ENCODE measurements around the gene ACD. TPM values are rescaled to one million over a fixed set of nuclear protein-coding genes. Genes with fewer than 3 reads are reported as not detected.

ACD gene
- total RNA-seq, 4 donors from 2014 or later, result 17.8 to 33.4 (median 29.8) TPM

GRCh38 chr16:67662653-67663010 is 2.6 kb upstream of the ACD start:
- intact Hi-C loops (cut with DNase I; ENCODE audit: low total_unique reads), result no loop called here
- TF ChIP-seq CTCF (IDR thresholded peaks at IDR 0.05), result no peak
- TF ChIP-seq POLR2A (IDR thresholded peaks at IDR 0.05), result no peak

DNA sequence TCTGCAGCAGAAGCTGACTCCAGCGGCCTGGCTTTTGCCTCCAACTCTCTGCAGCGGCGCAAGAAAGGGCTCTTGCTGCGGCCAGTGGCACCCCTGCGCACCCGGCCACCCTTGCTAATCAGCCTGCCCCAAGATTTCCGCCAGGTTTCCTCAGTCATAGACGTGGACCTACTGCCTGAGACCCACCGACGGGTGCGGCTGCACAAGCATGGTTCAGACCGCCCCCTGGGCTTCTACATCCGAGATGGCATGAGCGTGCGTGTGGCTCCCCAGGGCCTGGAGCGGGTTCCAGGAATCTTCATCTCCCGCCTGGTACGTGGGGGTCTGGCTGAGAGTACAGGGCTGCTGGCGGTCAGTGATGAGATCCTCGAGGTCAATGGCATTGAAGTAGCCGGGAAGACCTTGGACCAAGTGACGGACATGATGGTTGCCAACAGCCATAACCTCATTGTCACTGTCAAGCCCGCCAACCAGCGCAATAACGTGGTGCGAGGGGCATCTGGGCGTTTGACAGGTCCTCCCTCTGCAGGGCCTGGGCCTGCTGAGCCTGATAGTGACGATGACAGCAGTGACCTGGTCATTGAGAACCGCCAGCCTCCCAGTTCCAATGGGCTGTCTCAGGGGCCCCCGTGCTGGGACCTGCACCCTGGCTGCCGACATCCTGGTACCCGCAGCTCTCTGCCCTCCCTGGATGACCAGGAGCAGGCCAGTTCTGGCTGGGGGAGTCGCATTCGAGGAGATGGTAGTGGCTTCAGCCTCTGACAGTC is 2.0 kb upstream of the ACD start:
- no peak for DNase-seq
- H3K4me3 ChIP-seq, result no peak overlapping the region
- H3K36me3 ChIP-seq, result no peaks in the 10 kb centered on the region
- H3K4me1 ChIP-seq, result peaks cover 4 to 18% of the 10 kb centered on the region in 2 donors
- no peaks in the 10 kb centered on the region for H3K9me3 ChIP-seq
- TF ChIP-seq POLR2A (IDR thresholded peaks at IDR 0.05), result no peak
- no peak for TF ChIP-seq CTCF (IDR thresholded peaks at IDR 0.05)
- intact Hi-C loops (cut with DNase I; ENCODE audit: low total_unique reads), result no loop called here
- H3K27me3 ChIP-seq, result no peaks in the 10 kb centered on the region
- H3K27ac ChIP-seq, result no peak overlapping the region

More at GRCh38 chr16:67662653-67663010, 2.6 kb upstream of the ACD start:
- DNase-seq, result no peak
- H3K4me1 ChIP-seq, result peaks cover 4 to 18% of the 10 kb centered on the region in 2 donors
- no peaks in the 10 kb centered on the region for H3K9me3 ChIP-seq
- H3K27ac ChIP-seq, result no peak overlapping the region
- no peaks in the 10 kb centered on the region for H3K36me3 ChIP-seq
- H3K27me3 ChIP-seq, result no peaks in the 10 kb centered on the region
- H3K4me3 ChIP-seq, result no peak overlapping the region

GRCh38 chr16:67661101-67661761 is 1.2 kb upstream of the ACD start:
- intact Hi-C loops (cut with DNase I; ENCODE audit: low total_unique reads), result no loop called here
- H3K36me3 ChIP-seq, result no peaks in the 10 kb centered on the region
- no peak for DNase-seq
- H3K27ac ChIP-seq, result peak overlapping the region; percentile 94
- no peaks in the 10 kb centered on the region for H3K9me3 ChIP-seq
- H3K4me1 ChIP-seq, result peaks cover 4 to 18% of the 10 kb centered on the region in 2 donors
- TF ChIP-seq POLR2A (IDR thresholded peaks at IDR 0.05), result no peak
- no peak for TF ChIP-seq CTCF (IDR thresholded peaks at IDR 0.05)
- no peaks in the 10 kb centered on the region for H3K27me3 ChIP-seq
- H3K4me3 ChIP-seq, result peak overlapping the region; percentile 64 to 94

DNA sequence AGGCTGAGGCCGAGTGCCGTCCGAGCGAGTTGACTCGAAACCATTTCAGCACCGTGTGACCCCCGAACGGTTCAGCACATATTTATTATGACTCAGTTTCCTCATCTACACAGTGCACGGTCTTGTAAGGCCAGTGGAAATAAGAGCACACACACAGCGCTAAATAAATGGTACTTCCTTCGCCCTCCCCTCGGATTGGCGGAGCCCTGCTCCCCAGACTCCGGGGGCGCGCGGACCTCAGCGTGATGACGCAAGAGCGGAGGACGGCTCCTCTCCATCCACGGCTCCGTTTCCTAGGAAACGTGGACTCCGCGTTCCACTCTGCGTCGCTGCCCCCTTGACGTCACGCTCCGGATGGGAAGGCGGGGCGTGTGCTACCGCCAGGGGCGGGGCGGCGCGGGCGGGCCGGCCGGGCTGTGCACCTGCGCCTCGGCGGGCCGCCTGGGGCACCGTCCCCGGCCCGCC is 536 bp upstream of the ACD start, which contains the start of gene PARD6A:
Gene PARD6A (plus strand): TSS at position 397 of the 465 bp plus-strand sequence. CDS start 79 bp downstream, outside the sequence.
- no peaks in the 10 kb centered on the region for H3K36me3 ChIP-seq

More for the DNA sequence above, 536 bp upstream of the ACD start, which contains the start of gene PARD6A:
- Histone ChIP-seq H3K4me3 (peak within 1 kb of the TSS; percentile 64 to 94), H3K27me3 (no peaks in the 10 kb centered on the region), H3K4me1 (peaks cover 3 to 18% of the 10 kb centered on the region in 2 donors), H3K9me3 (no peaks in the 10 kb centered on the region), H3K27ac (peak within 1 kb of the TSS; percentile 94)
- intact Hi-C loops (cut with DNase I; ENCODE audit: low total_unique reads), result no loop called here
- DNase-seq, result peak; percentile 94 to 95
- TF ChIP-seq CTCF (IDR thresholded peaks at IDR 0.05) (peak in 2 of 4 experiments; percentile 20 to 30), POLR2A (IDR thresholded peaks at IDR 0.05) (no peak)
